DOHH2 (cell line): ENCODE data around the gene NPDC1.
A peak's percentile ranks its signal among the peaks of the same experiment; 100 is the strongest.

Experiments used
- H3F3A ChIP-seq: fragments of 200-600 bp; sonication (generic), shearing (Covaris generic); 2 replicates; pipeline ENCODE4 v1.6.0; 2016; ENCODE audit warnings: antibody characterized with exemption, mild to moderate bottlenecking; ENCODE audit not compliant: control insufficient read depth, insufficient read depth
- H3K27ac ChIP-seq: fragments of 200-600 bp; sonication (generic); 2 replicates; pipeline ENCODE4 v1.5.1; 2014; ENCODE audit warnings: low read depth, mild to moderate bottlenecking, low read length, moderate library complexity
- H3K27me3 ChIP-seq: fragments of 200-600 bp; sonication (generic); 2 replicates; pipeline ENCODE4 v1.6.1; 2014; ENCODE audit warnings: mild to moderate bottlenecking, low read length, mixed read lengths; ENCODE audit not compliant: control insufficient read depth
- H3K36me3 ChIP-seq: fragments of 200-600 bp; sonication (generic); 2 replicates; pipeline ENCODE4 v1.6.1; 2014; ENCODE audit warnings: mild to moderate bottlenecking, low read length, moderate library complexity, mixed read lengths; ENCODE audit not compliant: control insufficient read depth
- H3K4me1 ChIP-seq: fragments of 200-600 bp; sonication (generic); 2 replicates; pipeline ENCODE4 v1.6.1; 2014; ENCODE audit warnings: mild to moderate bottlenecking, low read length, mixed read lengths; ENCODE audit not compliant: control insufficient read depth
- H3K4me2 ChIP-seq: fragments of 200-600 bp; sonication (generic); 2 replicates; pipeline ENCODE4 v1.6.0; 2014; ENCODE audit warnings: mild to moderate bottlenecking, low read length, moderate library complexity
- H3K4me3 ChIP-seq: fragments of 200-600 bp; sonication (generic); 2 replicates; pipeline ENCODE4 v1.5.1; 2014; ENCODE audit warnings: mild to moderate bottlenecking, low read length, mixed read lengths
- H3K79me2 ChIP-seq: fragments of 200-600 bp; sonication (generic); 2 replicates; pipeline ENCODE4 v1.6.1; 2014; ENCODE audit warnings: mild to moderate bottlenecking, low read length, mixed read lengths; ENCODE audit not compliant: control insufficient read depth
- H3K9me2 ChIP-seq: fragments of 200-600 bp; sonication (generic); replicated peaks from 2 replicates; pipeline ENCODE4 v1.6.1; 2014; ENCODE audit warnings: mild to moderate bottlenecking, low read length, mixed read lengths; ENCODE audit not compliant: control insufficient read depth
- H3K9me3 ChIP-seq: fragments of 200-600 bp; sonication (generic); 2 replicates; pipeline ENCODE4 v1.6.1; 2014; ENCODE audit warnings: antibody characterized with exemption, low read length, mixed read lengths; ENCODE audit not compliant: control insufficient read depth, insufficient read depth
- H4K20me1 ChIP-seq: fragments of 200-600 bp; sonication (generic); 2 replicates; pipeline ENCODE4 v1.6.0; 2014; ENCODE audit warnings: low read depth, mild to moderate bottlenecking, antibody characterized with exemption, low read length, moderate library complexity; ENCODE audit not compliant: control insufficient read depth, insufficient read depth
- EZH2phosphoT487 ChIP-seq: fragments of 200-600 bp; sonication (generic); IDR thresholded peaks from 2 replicates; pipeline ENCODE4 v1.6.1; 2017; ENCODE audit warnings: borderline replicate concordance, mild to moderate bottlenecking, antibody characterized with exemption, low read length, moderate library complexity, mixed read lengths
- TF ChIP-seq, protein P1 (sequence below): fragments of 200-600 bp; sonication (generic); IDR thresholded peaks from one replicate; pipeline ENCODE4 v1.5.1; 2014; ENCODE audit warnings: antibody characterized with exemption, mild to moderate bottlenecking, low read depth, low read length; ENCODE audit not compliant: poor library complexity, severe bottlenecking

NPDC1 gene

DNA sequence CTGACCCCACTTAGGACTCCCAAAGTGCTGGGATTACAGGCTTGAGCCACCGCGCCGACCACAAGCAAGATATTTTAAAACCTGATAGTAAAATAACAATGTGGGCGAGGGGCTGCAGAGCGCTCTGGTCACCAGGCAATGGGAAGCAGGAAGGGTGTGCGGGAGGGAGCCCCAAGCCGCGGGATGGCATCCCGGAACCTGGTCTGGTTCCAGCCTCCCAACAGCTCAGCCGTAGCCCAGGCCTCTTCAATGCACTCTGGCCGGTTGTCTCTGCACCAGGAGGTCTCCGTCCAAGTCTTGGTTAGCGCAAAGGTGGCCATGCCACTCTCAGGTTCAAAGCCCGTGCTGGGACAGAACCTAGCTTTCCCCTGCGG lies 30.6 kb upstream of the NPDC1 start:
- Histone ChIP-seq H3K27ac (no peak overlapping the region), H3K4me2 (peak overlapping the region; percentile 95), H3K36me3 (peaks cover 27% of the 10 kb centered on the region), H3K9me3 (no peaks in the 10 kb centered on the region), H3K4me1 (peaks cover 26% of the 10 kb centered on the region), H3K27me3 (no peaks in the 10 kb centered on the region), H4K20me1 (0 out of 2 replicates have a peak, but pooled peaks cover 10% of the 10 kb centered on the region), H3K9me2 (no peaks in the 10 kb centered on the region), H3K4me3 (peak overlapping the region; percentile 77), H3F3A (peaks cover 6% of the 10 kb centered on the region; the same call in 1 of the 2 replicates), H3K79me2 (peaks cover 7% of the 10 kb centered on the region)
- no peak for TF ChIP-seq EZH2phosphoT487
- TF ChIP-seq, protein P1, sequence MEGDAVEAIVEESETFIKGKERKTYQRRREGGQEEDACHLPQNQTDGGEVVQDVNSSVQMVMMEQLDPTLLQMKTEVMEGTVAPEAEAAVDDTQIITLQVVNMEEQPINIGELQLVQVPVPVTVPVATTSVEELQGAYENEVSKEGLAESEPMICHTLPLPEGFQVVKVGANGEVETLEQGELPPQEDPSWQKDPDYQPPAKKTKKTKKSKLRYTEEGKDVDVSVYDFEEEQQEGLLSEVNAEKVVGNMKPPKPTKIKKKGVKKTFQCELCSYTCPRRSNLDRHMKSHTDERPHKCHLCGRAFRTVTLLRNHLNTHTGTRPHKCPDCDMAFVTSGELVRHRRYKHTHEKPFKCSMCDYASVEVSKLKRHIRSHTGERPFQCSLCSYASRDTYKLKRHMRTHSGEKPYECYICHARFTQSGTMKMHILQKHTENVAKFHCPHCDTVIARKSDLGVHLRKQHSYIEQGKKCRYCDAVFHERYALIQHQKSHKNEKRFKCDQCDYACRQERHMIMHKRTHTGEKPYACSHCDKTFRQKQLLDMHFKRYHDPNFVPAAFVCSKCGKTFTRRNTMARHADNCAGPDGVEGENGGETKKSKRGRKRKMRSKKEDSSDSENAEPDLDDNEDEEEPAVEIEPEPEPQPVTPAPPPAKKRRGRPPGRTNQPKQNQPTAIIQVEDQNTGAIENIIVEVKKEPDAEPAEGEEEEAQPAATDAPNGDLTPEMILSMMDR: no peak

DNA sequence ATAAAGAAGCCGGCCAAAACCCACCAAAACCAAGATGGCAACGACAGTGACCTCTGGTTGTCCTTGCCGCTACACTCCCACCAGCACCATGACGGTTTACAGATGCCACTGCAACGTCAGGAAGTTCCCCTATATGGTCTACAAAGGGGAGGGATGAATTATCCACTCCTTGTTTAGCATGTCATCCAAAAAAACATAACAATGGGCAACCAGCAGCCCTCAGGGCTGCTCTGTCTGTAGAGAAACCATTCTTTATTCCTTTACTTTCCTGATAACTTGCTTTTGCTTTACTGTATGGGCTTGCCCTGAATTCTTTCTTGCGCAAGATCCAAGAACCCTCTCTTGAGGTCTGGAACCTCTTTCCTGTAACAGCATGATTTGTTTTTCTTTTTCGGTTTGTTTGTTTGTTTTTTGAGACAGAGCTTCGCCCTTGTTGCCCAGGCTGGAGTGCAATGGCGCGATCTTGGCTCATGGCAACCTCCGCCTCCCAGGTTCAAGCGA lies 29.3 kb upstream of the NPDC1 start:
- Histone ChIP-seq H3K79me2 (peaks cover 7% of the 10 kb centered on the region), H3K9me3 (no peaks in the 10 kb centered on the region), H3K4me1 (peaks cover 36% of the 10 kb centered on the region), H3K9me2 (no peaks in the 10 kb centered on the region), H3K36me3 (peaks cover 20% of the 10 kb centered on the region), H3K27me3 (no peaks in the 10 kb centered on the region), H3F3A (peaks cover 6% of the 10 kb centered on the region; the same call in 1 of the 2 replicates), H3K27ac (no peak overlapping the region), H4K20me1 (0 out of 2 replicates have a peak, but pooled peaks cover 10% of the 10 kb centered on the region), H3K4me2 (peak overlapping the region; percentile 48), H3K4me3 (no peak overlapping the region)
- TF ChIP-seq, protein P1: no peak
- no peak for TF ChIP-seq EZH2phosphoT487

DNA sequence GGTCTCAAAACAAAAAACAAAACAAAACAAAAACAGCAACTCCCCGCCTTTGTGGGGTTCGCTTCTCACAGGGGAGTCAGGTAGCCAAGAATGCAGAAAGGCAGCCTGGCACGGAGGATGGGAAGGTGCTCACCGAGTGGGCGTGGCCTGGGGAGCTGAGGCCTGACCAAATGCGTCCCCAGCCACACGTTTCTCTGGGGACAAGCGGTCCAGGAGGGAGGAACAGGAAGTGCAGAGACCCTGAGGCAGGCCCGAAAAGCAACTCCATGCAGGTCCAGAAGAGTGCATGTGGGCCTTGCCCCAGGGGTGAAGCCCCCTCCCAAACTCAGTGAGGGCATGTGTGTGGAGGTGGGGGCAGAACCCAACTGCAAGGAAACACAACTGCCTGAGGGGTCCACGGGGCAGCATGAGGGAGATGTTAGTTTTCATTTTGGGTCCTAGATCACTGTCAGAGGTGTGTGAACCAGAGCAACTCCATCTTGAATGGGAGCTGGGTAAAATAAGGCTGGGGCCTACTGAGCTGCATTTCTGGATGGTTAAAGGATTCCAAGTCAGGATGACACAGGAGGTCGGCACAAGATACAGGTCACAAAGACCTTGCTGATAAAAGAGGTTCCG lies 28.8 kb upstream of the NPDC1 start:
- no peaks in the 10 kb centered on the region for H3K9me3 ChIP-seq
- TF ChIP-seq, protein P1: no peak
- TF ChIP-seq EZH2phosphoT487: no peak
- no peaks in the 10 kb centered on the region for H3K9me2 ChIP-seq
- H3K4me3 ChIP-seq: no peak overlapping the region
- no peak overlapping the region for H3K27ac ChIP-seq
- peaks cover 17% of the 10 kb centered on the region for H3K36me3 ChIP-seq
- H3K4me1 ChIP-seq: peaks cover 36% of the 10 kb centered on the region
- peak overlapping the region; percentile 48 for H3K4me2 ChIP-seq
- 0 out of 2 replicates have a peak, but pooled peaks cover 10% of the 10 kb centered on the region for H4K20me1 ChIP-seq
- peaks cover 12% of the 10 kb centered on the region for H3K79me2 ChIP-seq
- peaks cover 6% of the 10 kb centered on the region; the same call in 1 of the 2 replicates for H3F3A ChIP-seq
- no peaks in the 10 kb centered on the region for H3K27me3 ChIP-seq
